Left lung (tissue), 10 donors: ENCODE results near the gene SBF1. TPM values are rescaled to one million over a fixed set of nuclear protein-coding genes. Genes with fewer than 3 reads are reported as not detected.

Source experiments
- ATAC-seq: fragments of 200-7000 bp; cut with Tn5 transposase; one replicate; pipeline ENCODE4 v1.9.1; 2020; ENCODE audit warnings: moderate library complexity
- DNase-seq, 4 donors: peaks; one replicate each; pipeline ENCODE4 v3.0.0-alpha.2; 2013 to 2020
- H3K27ac ChIP-seq, 2 donors: fragments of 200-600 bp; sonication (generic) in 1 of 2; one replicate each; pipeline versions ENCODE4 v1.5.0 to v1.8.0; 2020 to 2021
- H3K27me3 ChIP-seq, 2 donors: fragments of 200-600 bp; sonication (generic) in 1 of 2; one replicate each; pipeline versions ENCODE4 v1.5.0 to v1.8.0; 2020 to 2021
- H3K36me3 ChIP-seq, 2 donors: fragments of 200-600 bp; sonication (generic) in 1 of 2; one replicate each; pipeline versions ENCODE4 v1.5.0 to v1.8.0; 2020 to 2021
- H3K4me1 ChIP-seq, 2 donors: fragments of 200-600 bp; one replicate each; pipeline ENCODE4 v1.8.0; 2021
- H3K4me3 ChIP-seq, 2 donors: fragments of 200-600 bp; sonication (generic) in 1 of 2; one replicate each; pipeline versions ENCODE4 v1.5.0 to v1.8.0; 2020 to 2021; ENCODE audit warnings: mild to moderate bottlenecking in 1 of 2
- H3K9me3 ChIP-seq, 2 donors: fragments of 200-600 bp; sonication (generic) in 1 of 2; one replicate each; pipeline versions ENCODE4 v1.5.0 to v1.8.0; 2020 to 2021
- CTCF ChIP-seq, 2 donors: fragments of 200-600 bp; sonication (generic) in 1 of 2; IDR thresholded peaks; one replicate each; pipeline versions ENCODE4 v1.5.0 to v1.8.0; 2021; ENCODE audit warnings: antibody characterized with exemption in 2 of 2
- intact Hi-C, 2 donors: fragments of 100-400 bp; cut with DNase I; formaldehyde crosslinking; loops; one replicate each; pipeline versions ENCODE4 v1.11.2 to v1.14.2; 2022
- polyA plus RNA-seq, 6 donors: library from polyadenylated mRNA; unstranded; fragments of 120-200 nt; gene quantifications; one replicate each; pipeline ENCODE4 v1.2.1, GENCODE V29; 2013; ENCODE audit not compliant: insufficient read length in 6 of 6
- total RNA-seq, 2 donors: library from RNA; stranded (reverse); fragmentation: NEBNext Ultra II Directional; extraction: Animal tissue kit (Norgen Biotek cat#: 25700); gene quantifications; one replicate each; pipeline ENCODE4 v1.2.1, GENCODE V29; 2021
- donor health status: DM: no; HTN: yes; CAD: no.
- donor health status: DM: no; HTN: no; CAD: no.

Gene SBF1
- total and polyA plus RNA-seq, 8 donors = 31.6 to 69.9 (median 41.9) TPM

GRCh38 chr22:50506611-50507420 is 32.0 kb upstream of the SBF1 start:
- no peaks in the 10 kb centered on the region for H3K27me3 ChIP-seq
- TF ChIP-seq CTCF (IDR thresholded peaks at IDR 0.05) = no peak
- peak overlapping the region; percentile 69 to 87 for H3K27ac ChIP-seq
- intact Hi-C loops = loop anchor here in 1 of 2 donors (10.0 kb wide), 1 partner anchor 88 kb away; no protein-coding TSS in a partner anchor
- peak overlapping the region; percentile 88 to 90 for H3K4me3 ChIP-seq
- no peaks in the 10 kb centered on the region for H3K9me3 ChIP-seq
- peak in 2 of 4 donors; percentile 54 to 80 for DNase-seq
- peaks cover 0 to 40% of the 10 kb centered on the region in 2 donors for H3K36me3 ChIP-seq
- ATAC-seq = peak; percentile 1
- peaks cover 17 to 30% of the 10 kb centered on the region in 2 donors for H3K4me1 ChIP-seq

GRCh38 chr22:50505776-50506610 is 31.2 kb upstream of the SBF1 start:
- H3K27me3 ChIP-seq = no peaks in the 10 kb centered on the region
- intact Hi-C loops = loop anchor here in 1 of 2 donors (10.0 kb wide), 1 partner anchor 89 kb away; no protein-coding TSS in a partner anchor
- no peaks in the 10 kb centered on the region for H3K9me3 ChIP-seq
- DNase-seq (peak in 1 of 4 donors; percentile 80), ATAC-seq (no peak)
- H3K4me3 ChIP-seq = peak overlapping the region; percentile 88 to 90
- H3K36me3 ChIP-seq = peaks cover 0 to 42% of the 10 kb centered on the region in 2 donors
- H3K27ac ChIP-seq = no peak overlapping the region
- TF ChIP-seq CTCF (IDR thresholded peaks at IDR 0.05) = no peak
- peaks cover 17 to 30% of the 10 kb centered on the region in 2 donors for H3K4me1 ChIP-seq

- TF ChIP-seq CTCF (IDR thresholded peaks at IDR 0.05) = no peak
- intact Hi-C loops = loop anchor here in 1 of 2 donors (10.0 kb wide), 1 partner anchor 89 kb away; no protein-coding TSS in a partner anchor
- no peak for ATAC-seq
- Histone ChIP-seq H3K36me3 (peaks cover 0 to 42% of the 10 kb centered on the region in 2 donors), H3K9me3 (no peaks in the 10 kb centered on the region), H3K4me3 (no peak overlapping the region), H3K27ac (no peak overlapping the region), H3K4me1 (peaks cover 17 to 30% of the 10 kb centered on the region in 2 donors), H3K27me3 (no peaks in the 10 kb centered on the region)
- DNase-seq = no peak
These were observed 30.5 kb upstream of the SBF1 start for GRCh38 chr22:50505276-50505775.

- Histone ChIP-seq H3K4me1 (peaks cover 16 to 30% of the 10 kb centered on the region in 2 donors), H3K27me3 (no peaks in the 10 kb centered on the region), H3K36me3 (peaks cover 0 to 42% of the 10 kb centered on the region in 2 donors), H3K9me3 (no peaks in the 10 kb centered on the region), H3K4me3 (no peak overlapping the region), H3K27ac (no peak overlapping the region)
- no peak for ATAC-seq
- no peak for TF ChIP-seq CTCF (IDR thresholded peaks at IDR 0.05)
- intact Hi-C loops = loop anchor here in 1 of 2 donors (10.0 kb wide), 1 partner anchor 90 kb away; no protein-coding TSS in a partner anchor
- peak in 1 of 4 donors; percentile 82 for DNase-seq
These were observed 29.8 kb upstream of the SBF1 start for GRCh38 chr22:50504369-50505211.
